ENCODE results near the gene ADGB.
"Not testable (repeated sequence)": the region's sequence is repeated elsewhere in the genome, so short reads cannot be mapped to it uniquely, and the experiment has no call there.

ADGB gene

DNA sequence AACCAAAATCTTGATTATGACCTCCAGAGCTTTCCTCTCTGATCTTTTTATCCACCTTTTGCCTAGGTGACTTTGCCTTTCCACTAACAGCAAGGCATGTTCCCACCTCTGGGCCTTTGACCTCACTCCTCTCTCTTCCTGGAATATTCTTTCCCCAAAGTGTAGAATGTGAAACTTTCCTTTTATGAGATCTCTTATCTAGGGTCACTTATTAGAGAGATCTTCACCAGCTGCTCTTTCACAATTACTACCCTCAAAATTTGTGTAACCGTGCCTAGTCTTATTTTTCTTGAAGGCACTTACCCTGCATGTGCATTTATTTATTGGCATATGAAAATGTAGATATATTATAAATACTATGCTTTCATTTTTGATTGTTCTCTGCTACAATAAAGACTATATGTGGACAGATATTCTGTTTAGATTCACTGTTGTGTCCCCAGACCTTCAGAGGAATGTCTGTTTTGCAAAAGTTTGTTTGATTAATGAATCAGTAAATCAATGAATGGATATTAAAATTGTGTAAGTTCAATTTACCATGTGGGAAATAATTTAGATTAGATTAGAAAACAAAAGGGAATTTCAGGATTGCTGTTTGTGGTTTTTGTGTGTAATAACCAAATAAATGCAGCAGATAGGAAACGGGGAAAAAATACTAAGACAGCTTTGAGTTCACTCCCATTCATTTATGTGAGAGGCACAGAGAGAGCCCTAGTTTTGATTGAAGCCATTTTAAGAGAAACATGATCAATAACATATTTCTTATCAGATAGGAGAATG lies 207.0 kb downstream of the ADGB start:
- intact Hi-C loops (cut with DNase I): no loop called here
- DNase-seq: no peak

DNA sequence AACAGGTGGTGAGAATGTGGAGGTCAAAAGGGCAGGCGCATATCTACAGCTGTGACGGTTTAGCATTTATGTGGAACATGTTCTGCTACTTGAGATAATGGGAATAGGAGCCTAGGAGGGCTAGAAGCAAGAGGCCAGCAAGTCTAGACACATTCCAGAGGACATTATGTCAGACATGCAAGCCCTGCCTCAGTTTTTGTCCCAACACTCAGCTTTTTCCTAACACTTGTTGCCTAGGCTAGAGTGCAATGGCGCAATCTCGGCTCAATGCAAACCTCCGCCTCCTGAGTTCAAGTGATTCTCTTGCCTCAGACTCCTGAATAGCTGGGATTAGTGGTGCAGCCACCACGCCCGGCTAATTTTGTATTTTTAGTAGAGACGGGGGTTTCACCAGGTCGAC lies 210.2 kb downstream of the ADGB start:
- intact Hi-C loops (cut with DNase I); DNase-seq: not testable (repeated sequence)

DNA sequence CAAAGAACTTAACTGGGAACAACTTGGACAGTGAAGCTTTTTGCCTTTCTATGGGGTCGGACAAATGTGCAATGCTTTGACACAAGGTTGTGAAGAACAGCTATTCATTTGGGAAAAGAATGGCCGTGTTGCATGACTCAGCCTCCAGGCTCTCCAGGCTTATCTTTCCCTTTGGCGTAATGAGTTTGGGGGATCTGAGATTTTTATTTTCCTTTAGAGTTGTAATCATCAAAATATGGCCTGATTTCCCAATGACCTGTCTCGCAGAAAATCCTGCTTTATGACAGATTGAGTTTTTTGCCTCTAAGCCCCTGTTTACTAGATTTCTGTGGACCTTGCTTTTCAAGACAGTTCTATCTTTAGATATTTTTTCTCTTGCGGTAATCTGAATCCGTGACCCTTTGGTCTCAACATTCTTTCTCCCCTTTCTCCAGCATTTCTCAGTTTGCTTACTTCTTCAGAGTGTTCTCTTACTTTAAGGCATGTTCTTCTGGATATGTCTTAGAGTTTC lies 214.1 kb downstream of the ADGB start:
- intact Hi-C loops (cut with DNase I); DNase-seq: not testable (repeated sequence)

DNA sequence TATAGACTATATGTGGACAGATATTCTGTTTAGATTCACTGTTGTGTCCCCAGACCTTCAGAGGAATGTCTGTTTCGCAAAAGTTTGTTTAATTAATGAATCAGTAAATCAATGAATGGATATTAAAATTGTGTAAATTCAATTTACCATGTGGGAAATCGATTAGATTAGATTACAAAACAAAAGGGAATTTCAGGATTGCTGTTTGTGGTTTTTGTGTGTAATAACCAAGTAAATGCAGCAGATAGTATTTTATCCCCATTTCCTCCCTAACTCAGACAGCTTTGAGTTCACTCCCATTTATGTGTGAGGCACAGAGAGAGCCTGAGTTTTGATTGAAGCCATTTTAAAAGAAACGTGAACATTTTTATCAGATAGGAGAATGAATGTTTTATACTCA lies 214.8 kb downstream of the ADGB start:
- intact Hi-C loops (cut with DNase I): no loop called here
- DNase-seq: no peak

DNA sequence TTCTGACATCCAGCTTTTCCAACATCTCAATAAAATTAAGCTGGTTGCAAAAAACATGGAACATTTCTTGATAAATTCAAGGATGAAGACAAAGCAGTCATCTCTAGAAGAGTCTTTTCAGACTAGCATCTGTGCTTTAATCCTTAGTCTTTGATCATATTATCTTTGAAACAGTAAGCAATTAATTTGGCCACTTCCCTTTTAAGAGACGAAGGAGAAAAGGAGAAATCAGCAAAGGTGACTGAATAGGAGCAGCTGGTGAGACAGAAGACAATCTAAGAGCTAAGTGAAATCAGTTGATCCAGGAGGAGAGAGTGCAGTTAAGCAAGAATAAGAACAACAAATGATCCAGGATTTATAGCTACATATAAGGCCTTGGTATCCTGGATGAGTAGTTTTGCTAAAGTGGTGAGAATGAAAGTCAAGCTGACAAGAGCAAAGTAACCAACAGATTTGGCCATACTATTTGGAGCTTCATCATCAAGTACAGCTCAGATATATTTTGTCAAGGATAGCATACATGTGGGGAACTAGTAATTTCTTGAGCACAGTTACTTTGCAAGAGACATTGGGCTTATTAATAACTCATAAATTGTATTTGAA lies 215.5 kb downstream of the ADGB start:
- intact Hi-C loops (cut with DNase I): no loop called here

DNA sequence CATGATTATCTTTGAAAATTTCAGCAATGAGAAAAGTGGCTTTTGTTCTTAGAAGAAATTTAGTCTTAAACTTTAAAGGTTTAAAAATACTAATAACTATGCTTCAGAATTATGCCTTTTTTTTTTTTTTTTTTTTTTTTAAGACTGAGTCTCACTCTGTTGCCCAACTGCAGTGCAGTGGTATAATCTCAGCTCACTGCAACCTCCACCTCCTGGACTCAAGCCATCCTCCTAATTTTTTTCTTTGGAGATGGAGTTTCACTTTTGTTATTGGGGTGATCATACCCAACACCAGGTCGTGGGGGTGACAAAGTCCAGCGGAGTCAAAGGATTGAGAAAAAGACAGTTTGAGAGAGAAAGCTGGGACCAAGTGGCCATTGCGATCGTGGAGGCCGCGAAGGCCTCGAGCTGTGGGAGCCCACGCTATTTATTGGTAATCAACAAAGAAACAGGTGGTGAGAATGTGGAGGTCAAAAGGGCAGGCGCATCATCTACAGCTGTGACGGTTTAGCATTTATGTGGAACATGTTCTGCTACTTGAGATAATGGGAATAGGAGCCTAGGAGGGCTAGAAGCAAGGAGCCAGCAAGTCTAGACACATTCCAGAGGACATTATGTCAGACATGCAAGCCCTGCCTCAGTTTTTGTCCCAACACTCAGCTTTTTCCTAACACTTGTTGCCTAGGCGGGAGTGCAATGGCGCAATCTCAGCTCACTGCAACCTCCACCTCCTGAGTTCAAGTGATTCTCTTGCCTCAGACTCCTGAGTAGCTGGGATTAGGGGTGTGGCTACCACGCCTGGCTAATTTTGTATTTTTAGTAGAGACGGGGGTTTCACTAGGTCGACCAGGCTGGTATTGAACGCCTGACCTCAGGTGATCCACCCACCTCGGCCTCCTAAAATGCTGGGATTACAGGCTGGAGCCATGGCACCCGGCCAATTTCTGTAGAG lies 217.0 kb downstream of the ADGB start:
- DNase-seq; intact Hi-C loops (cut with DNase I): not testable (repeated sequence)

More for the DNA sequence above, 215.5 kb downstream of the ADGB start:
- DNase-seq: no peak

DNA sequence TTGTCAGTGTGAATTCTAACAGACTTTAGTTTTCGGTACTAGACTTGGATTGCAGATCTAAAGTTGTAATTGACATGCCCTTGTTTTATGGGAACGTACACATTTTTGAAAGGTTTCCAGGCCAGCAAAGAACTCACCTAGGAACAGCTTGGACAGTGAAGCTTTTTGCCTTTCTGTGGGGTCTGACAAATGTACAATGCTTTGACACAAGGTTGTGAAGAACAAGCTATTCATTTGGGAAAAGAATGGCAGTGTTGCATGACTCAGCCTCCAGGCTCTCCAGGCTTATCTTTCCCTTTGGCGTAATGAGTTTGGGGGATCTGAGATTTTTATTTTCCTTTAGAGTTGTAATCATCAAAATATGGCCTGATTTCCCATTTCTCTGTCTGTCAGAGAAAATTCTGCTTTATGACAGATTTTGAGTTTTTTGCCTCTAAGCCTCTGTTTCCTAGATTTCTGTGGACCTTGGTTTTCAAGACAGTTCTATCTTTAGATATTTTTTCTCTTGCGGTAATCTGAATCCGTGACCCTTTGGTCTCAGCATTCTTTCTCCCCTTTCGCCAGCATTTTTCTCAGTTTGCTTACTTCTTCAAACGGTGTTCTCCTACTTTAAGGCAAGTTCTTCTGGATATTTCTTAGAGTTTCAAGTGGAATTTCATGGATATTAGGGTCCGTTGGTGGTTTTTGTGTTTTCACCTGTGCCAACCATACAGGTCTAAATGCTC lies 221.0 kb downstream of the ADGB start:
- no peak for DNase-seq
- intact Hi-C loops (cut with DNase I): no loop called here

DNA sequence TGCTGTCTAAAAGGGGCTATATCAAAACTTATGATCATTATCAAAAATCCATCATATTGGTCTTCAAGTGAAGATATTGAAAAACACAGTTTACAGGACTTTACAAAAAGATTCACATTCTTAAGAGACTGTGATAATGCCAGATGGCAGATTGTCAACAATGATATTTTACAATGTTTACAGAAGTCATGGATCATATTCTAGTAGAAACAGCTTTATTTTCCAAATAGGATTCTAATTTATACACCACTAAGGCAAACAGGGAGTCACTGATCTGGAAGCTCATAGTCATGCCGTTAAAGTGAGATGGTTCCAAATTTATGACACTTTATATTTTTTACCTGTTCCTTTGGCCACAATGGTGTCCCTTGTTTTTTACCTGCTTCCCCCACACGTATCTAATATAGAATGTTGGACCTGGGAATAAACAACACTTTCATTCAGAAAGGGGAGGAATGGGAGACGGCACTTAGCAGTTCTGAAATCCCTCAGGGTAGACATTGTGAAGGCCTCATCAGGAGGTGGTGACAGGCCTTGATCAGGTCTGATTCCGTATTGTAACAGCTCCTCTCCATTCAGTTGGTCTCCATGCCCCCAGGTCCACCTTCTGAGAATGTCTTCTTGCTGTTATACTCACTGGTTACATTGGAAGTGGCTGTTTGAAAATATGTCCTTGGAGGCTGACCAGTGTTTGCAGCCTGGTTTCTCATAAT lies 228.6 kb downstream of the ADGB start:
- no peak for DNase-seq
- intact Hi-C loops (cut with DNase I): no loop called here

DNA sequence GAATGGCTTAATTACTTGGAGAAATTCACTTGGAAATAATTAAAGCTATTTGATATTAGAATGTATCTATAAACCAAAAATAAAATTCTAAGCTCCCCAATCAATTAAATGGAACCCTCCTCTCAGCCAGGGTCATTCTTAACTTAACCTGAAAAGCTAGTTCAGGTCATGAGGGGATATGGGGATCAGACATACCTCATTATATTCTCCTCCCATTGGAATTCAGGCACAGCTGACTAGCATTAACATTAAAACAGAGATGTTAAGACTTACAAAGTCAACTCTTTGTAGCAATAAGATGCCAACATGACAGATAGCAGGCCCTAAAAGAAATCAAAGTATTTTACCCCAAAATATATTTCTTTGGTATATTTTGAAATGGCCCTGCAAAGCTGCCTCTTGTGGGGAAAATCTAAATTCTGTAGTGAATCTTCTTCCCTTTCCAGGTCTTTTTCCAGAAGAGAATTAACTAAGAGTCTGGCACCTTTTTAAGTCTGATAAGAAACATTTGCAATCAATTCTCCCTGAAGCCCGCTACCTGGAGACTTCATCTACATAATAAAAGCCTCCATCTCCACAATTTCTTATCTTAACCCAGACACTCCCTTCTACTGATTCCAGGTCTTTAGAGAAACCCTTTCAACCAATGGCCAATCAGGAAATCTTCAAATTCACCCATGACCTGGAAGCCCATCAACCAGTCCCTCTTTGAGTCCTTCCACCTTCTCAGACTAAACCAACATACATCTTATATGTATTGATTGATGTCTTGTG lies 231.2 kb downstream of the ADGB start:
- intact Hi-C loops (cut with DNase I): no loop called here
- no peak for DNase-seq

DNA sequence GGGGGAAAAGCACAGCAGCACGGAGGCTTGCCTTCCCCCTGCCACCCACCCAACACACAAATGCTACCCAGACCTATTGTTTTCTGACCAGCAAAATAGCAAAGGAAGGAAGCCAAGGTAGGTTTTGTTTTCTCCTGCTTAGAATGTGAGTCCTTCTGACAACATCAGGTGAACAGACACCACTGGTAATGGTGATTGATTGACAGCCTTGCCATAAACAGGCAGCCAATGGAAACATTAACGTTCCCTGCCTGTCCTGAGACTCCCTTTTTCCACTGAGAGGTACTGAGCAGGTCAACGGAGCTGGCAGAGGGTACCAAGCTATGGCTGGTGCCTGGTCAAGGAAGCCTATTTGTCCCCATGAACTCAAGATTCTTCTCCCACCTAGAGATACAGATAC lies 234.4 kb downstream of the ADGB start:
- intact Hi-C loops (cut with DNase I): no loop called here
- no peak for DNase-seq

DNA sequence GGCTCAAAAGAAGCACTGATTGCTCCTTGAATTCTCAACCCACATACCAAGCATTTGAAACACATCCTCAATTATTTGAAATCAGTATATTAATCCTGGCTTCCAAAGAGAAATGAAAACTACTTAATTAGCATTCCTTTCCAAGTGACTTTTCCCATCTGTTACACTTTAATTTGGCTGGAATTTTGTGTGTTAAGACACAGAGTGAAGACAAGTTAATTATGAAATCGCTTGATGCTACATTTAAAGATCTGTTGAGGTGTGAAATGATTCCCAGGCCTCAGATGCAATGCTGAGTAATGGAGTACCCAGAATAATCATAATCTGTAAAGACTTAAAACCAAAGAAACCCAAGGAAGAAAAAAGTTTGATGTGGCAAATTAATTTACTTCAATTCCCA lies 241.4 kb downstream of the ADGB start:
- DNase-seq: no peak
- intact Hi-C loops (cut with DNase I): no loop called here

DNA sequence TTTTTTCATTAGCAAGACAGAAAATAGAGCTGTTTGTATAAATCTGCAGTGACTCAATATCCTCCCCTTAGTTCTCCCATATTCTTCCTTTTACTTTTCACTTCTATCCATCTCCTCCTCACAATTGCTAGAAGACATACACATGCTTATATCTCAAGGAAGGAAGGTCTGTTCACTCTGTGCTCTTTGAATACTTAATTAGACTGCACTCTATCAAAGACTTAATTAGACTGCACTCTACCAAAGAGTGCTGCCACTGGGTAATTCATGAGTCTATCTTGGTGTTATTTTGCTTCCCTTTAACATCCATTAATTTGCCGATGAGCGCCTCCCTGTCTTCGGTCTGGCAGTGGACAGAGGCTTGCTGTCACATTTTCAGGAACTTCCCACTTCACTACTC lies 241.9 kb downstream of the ADGB start:
- no peak for DNase-seq
- intact Hi-C loops (cut with DNase I): no loop called here

DNA sequence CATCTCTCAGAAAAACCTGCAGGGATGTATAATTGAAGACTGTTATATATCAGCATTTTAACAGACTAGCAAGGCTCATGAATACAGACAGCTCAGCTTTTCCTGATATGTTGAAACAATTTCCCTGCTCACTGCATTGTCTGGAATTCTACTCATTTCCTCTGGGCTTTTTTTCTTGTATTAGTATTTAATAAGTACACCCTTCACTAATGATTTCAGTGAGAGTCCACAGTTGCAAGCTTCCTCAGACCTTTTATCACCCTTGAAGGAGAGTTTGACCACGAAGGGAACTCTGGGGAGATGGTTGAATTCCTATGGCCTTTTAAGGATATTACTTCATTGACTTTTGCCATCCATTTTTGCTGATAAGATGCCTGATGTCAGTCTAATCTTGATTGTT lies 248.7 kb downstream of the ADGB start:
- intact Hi-C loops (cut with DNase I): no loop called here

DNA sequence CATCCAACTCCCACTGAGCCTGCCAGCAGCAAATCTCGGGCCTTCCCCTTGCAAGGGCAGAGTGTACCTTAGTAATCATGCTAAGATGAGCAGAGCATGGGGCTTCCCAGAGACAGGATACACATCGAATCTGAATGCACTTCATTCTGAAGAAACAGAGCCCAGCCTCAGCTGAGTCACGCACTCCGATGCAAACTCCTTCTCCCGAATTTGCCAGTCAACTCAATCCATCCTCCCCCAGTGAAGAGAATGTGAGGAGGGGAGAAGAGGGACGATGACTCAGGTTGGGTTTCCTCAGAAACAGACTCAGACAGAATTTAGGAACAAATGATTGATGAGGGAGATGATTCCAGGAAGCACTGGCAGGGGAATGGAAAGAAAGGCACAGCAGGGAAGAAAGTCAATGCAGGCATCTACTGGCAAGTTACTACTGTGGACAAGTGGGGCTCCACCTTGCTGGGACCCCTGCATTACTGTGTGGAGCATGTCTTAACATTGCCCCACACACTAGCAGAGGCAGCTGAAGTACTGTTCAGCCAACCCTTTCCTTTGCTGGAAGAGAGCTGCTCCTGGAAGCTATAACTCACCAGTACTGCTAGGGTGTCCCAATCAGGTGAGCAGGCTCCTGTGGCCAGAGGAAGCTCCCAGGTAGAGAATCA lies 251.6 kb downstream of the ADGB start:
- intact Hi-C loops (cut with DNase I): no loop called here
- peak in 41 of 42 donors; percentile 23 to 90 (median 64) for DNase-seq

More for the DNA sequence above, 248.7 kb downstream of the ADGB start:
- no peak for DNase-seq

DNA sequence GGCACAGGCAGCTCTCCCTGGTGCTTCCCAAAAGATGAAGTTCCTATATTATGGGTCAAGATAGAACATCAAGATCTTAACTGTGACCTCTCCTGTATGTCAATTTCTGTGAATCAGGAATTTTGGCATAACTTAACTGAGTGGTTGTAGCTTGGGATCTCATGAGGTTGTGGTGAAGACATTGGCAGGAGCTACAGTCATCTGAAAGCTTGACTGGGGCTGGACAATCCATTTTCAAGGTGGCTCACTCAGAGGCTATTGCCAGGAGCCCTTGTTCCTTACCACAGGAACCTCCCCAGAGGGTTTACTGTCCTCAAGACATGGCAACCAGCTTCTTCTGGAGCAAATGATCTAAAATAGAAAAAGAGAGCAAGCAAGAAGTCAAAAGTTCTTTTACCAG lies 252.2 kb downstream of the ADGB start:
- intact Hi-C loops (cut with DNase I): no loop called here
- no peak for DNase-seq

DNA sequence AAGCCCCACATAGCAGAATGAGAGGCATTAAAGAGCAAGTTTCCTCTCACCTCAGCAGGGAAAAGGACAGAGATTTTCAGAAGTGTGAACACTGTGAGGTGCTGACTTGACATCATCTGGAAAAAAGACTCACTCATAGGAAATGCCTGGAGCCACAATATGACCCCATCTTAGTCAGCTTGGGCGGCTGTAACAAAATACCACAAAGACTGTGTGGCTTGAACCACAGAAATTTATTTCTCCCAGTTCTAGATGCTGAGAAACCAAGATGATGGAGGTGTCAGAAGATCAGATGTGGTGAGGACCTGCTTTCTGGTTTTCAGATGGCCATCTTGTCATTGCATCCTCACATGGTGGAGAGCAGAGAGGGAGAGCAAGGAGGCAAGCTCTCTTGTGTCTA lies 253.1 kb downstream of the ADGB start:
- intact Hi-C loops (cut with DNase I): no loop called here
- DNase-seq: no peak

Data from head of caudate nucleus (tissue), 42 donors.